ENCODE results near the gene IL18BP. TPM values are rescaled to one million over a fixed set of nuclear protein-coding genes. Genes with fewer than 3 reads are reported as not detected.

The IL18BP gene
- total and polyA plus RNA-seq, 9 of the 15 experiments (the other 6 are each of a cell fraction or from before 2014, with no cell fraction given): 0.34 to 9.4 (median 3.2) TPM

DNA sequence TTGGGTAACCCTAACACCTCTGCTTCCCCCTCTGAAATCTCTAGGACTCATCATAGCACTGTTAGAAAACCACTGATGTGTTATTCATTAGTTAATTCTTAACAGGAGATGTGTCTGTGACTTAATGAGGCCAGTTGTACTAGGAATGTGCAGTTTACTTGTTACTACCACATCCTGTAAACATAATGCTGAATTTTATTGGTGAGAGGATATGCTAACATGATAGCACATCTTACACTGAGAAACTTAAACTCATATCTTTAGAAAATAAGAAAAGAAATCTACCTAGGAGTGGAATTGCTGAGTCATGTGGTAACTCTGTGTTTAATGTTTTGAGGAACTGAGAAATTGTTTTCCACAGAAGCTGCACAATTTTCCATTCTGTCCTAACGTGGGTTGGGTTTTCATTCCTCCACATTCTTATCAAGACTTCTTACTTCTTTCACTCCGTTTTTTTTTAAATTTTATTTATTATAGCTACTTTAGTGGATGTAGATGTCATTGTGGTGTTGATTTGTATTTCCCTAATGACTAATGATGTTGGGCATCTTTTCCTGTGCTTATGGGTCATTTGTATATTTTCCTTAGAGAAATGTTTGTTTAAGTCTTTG, 36.2 kb upstream of the IL18BP start (continued):
- no peak for TF ChIP-seq ZBTB1 (CRISPR knock-in tag; IDR thresholded peaks at IDR 0.05; ENCODE audit: borderline replicate concordance, low read depth)
- TF ChIP-seq PCBP2 (IDR thresholded peaks at IDR 0.05; ENCODE audit: low read depth, low read length, poor library complexity, severe bottlenecking): no peak
- peak; percentile 95 for TF ChIP-seq MAFF (IDR thresholded peaks at IDR 0.05; ENCODE audit: low read length)
- peak; percentile 89 for TF ChIP-seq BACH1 (tag; IDR thresholded peaks at IDR 0.05)
- TF ChIP-seq MTF1 (CRISPR knock-in tag; IDR thresholded peaks at IDR 0.05; ENCODE audit: borderline replicate concordance): no peak
- TF ChIP-seq POLR2H (tag; IDR thresholded peaks at IDR 0.05; ENCODE audit: low read depth): no peak
- peak; percentile 46; the same call in 1 of the 2 replicates for TF ChIP-seq SMARCA4 (IDR thresholded peaks at IDR 0.05)
- no peak for TF ChIP-seq KAT2B (IDR thresholded peaks at IDR 0.05; ENCODE audit: low read depth, low read length)
- TF ChIP-seq ZNF316 (IDR thresholded peaks at IDR 0.05): peak; percentile 96
- no peak for TF ChIP-seq LARP7 (IDR thresholded peaks at IDR 0.05)
- TF ChIP-seq GTF2F1 (IDR thresholded peaks at IDR 0.05; ENCODE audit: low read depth, low read length): no peak
- TF ChIP-seq, protein P1, sequence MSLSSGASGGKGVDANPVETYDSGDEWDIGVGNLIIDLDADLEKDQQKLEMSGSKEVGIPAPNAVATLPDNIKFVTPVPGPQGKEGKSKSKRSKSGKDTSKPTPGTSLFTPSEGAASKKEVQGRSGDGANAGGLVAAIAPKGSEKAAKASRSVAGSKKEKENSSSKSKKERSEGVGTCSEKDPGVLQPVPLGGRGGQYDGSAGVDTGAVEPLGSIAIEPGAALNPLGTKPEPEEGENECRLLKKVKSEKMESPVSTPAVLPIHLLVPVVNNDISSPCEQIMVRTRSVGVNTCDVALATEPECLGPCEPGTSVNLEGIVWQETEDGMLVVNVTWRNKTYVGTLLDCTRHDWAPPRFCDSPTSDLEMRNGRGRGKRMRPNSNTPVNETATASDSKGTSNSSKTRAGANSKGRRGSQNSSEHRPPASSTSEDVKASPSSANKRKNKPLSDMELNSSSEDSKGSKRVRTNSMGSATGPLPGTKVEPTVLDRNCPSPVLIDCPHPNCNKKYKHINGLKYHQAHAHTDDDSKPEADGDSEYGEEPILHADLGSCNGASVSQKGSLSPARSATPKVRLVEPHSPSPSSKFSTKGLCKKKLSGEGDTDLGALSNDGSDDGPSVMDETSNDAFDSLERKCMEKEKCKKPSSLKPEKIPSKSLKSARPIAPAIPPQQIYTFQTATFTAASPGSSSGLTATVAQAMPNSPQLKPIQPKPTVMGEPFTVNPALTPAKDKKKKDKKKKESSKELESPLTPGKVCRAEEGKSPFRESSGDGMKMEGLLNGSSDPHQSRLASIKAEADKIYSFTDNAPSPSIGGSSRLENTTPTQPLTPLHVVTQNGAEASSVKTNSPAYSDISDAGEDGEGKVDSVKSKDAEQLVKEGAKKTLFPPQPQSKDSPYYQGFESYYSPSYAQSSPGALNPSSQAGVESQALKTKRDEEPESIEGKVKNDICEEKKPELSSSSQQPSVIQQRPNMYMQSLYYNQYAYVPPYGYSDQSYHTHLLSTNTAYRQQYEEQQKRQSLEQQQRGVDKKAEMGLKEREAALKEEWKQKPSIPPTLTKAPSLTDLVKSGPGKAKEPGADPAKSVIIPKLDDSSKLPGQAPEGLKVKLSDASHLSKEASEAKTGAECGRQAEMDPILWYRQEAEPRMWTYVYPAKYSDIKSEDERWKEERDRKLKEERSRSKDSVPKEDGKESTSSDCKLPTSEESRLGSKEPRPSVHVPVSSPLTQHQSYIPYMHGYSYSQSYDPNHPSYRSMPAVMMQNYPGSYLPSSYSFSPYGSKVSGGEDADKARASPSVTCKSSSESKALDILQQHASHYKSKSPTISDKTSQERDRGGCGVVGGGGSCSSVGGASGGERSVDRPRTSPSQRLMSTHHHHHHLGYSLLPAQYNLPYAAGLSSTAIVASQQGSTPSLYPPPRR (CRISPR knock-in tag; IDR thresholded peaks at IDR 0.05; ENCODE audit: borderline replicate concordance): no peak
- TF ChIP-seq, protein P2, sequence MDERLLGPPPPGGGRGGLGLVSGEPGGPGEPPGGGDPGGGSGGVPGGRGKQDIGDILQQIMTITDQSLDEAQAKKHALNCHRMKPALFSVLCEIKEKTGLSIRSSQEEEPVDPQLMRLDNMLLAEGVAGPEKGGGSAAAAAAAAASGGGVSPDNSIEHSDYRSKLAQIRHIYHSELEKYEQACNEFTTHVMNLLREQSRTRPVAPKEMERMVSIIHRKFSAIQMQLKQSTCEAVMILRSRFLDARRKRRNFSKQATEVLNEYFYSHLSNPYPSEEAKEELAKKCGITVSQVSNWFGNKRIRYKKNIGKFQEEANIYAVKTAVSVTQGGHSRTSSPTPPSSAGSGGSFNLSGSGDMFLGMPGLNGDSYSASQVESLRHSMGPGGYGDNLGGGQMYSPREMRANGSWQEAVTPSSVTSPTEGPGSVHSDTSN (CRISPR knock-in tag; IDR thresholded peaks at IDR 0.05; ENCODE audit: low read depth): no peak
- TF ChIP-seq, protein P2 (tag; conservative IDR thresholded peaks at IDR 0.05; ENCODE audit: low read depth): peak; percentile 20; the same call in 1 of the 2 replicates
- TF ChIP-seq, protein P3, sequence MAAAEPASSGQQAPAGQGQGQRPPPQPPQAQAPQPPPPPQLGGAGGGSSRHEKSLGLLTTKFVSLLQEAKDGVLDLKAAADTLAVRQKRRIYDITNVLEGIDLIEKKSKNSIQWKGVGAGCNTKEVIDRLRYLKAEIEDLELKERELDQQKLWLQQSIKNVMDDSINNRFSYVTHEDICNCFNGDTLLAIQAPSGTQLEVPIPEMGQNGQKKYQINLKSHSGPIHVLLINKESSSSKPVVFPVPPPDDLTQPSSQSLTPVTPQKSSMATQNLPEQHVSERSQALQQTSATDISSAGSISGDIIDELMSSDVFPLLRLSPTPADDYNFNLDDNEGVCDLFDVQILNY (CRISPR knock-in tag; IDR thresholded peaks at IDR 0.05): no peak
- no peak for TF ChIP-seq MYC (IDR thresholded peaks at IDR 0.05; ENCODE audit: low read depth, low read length)
- TF ChIP-seq MYC (CRISPR knock-in tag; IDR thresholded peaks at IDR 0.05; ENCODE audit: borderline replicate concordance, low read depth): no peak
- no peak for TF ChIP-seq RNF2 (IDR thresholded peaks at IDR 0.05)
- TF ChIP-seq, protein P4, sequence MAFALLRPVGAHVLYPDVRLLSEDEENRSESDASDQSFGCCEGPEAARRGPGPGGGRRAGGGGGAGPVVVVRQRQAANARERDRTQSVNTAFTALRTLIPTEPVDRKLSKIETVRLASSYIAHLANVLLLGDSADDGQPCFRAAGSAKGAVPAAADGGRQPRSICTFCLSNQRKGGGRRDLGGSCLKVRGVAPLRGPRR (CRISPR knock-in tag; IDR thresholded peaks at IDR 0.05): no peak
- TF ChIP-seq COPS2 (conservative IDR thresholded peaks at IDR 0.05): no peak
